ENCODE data around the gene CEP131. TPM values are rescaled to one million over a fixed set of nuclear protein-coding genes. Genes with fewer than 3 reads are reported as not detected.

The CEP131 gene
- total RNA-seq, 4 donors from 2014 or later: 5.7 to 21.3 (median 6.8) TPM

GRCh38 chr17:81189016-81189415 lies 33.7 kb downstream of the CEP131 start:
- H3K27ac ChIP-seq: no peak overlapping the region
- no peaks in the 10 kb centered on the region for H3K9me3 ChIP-seq
- TF ChIP-seq POLR2AphosphoS5 (IDR thresholded peaks at IDR 0.05) (no peak), CTCF (IDR thresholded peaks at IDR 0.05) (no peak), EP300 (IDR thresholded peaks at IDR 0.05; ENCODE audit: low read depth) (no peak), POLR2A (IDR thresholded peaks at IDR 0.05) (no peak)
- no peaks in the 10 kb centered on the region for H3K4me1 ChIP-seq
- DNase-seq: no peak
- intact Hi-C loops (cut with DNase I; ENCODE audit: low total_unique reads): no loop called here
- H3K27me3 ChIP-seq: peaks cover 10% of the 10 kb centered on the region
- in situ Hi-C loops (cut with MboI; ENCODE audit: low pct_ligation_motif_present in 1 of 4, low pct_unique_long_range_greater_than_20kb in 1 of 4, low sequenced_read_pairs in 3 of 4): no loop called here
- no peaks in the 10 kb centered on the region for H3K36me3 ChIP-seq
- WGBS, 2 donors (ENCODE audit: low coverage in 1 of 2): 100% methylated on average over 3 of the region's 7 CpGs; no CpG with 5 or more reads in 1 of the 2 donors
- no peak overlapping the region for H3K4me3 ChIP-seq

- H3K36me3 ChIP-seq: no peaks in the 10 kb centered on the region
- no peak for DNase-seq
- H3K4me1 ChIP-seq: no peaks in the 10 kb centered on the region
- 90% methylated on average over 3 of the region's 12 CpGs; no CpG with 5 or more reads in 1 of the 2 donors for WGBS, 2 donors (ENCODE audit: low coverage in 1 of 2)
- H3K27me3 ChIP-seq: peaks cover 16% of the 10 kb centered on the region
- no peaks in the 10 kb centered on the region for H3K9me3 ChIP-seq
- H3K4me3 ChIP-seq: no peak overlapping the region
- no peak overlapping the region for H3K27ac ChIP-seq
- in situ Hi-C loops (cut with MboI; ENCODE audit: low pct_ligation_motif_present in 1 of 4, low pct_unique_long_range_greater_than_20kb in 1 of 4, low sequenced_read_pairs in 3 of 4): no loop called here
- intact Hi-C loops (cut with DNase I; ENCODE audit: low total_unique reads): no loop called here
- TF ChIP-seq POLR2AphosphoS5 (IDR thresholded peaks at IDR 0.05): no peak
- TF ChIP-seq POLR2A (IDR thresholded peaks at IDR 0.05): no peak
- TF ChIP-seq CTCF (IDR thresholded peaks at IDR 0.05): no peak
- no peak for TF ChIP-seq EP300 (IDR thresholded peaks at IDR 0.05; ENCODE audit: low read depth)
These were observed 34.3 kb downstream of the CEP131 start for GRCh38 chr17:81188491-81188840.

GRCh38 chr17:81187586-81188490 lies 34.9 kb downstream of the CEP131 start:
- Histone ChIP-seq H3K36me3 (no peaks in the 10 kb centered on the region), H3K27ac (no peak overlapping the region), H3K4me3 (no peak overlapping the region), H3K4me1 (no peaks in the 10 kb centered on the region), H3K27me3 (peaks cover 20% of the 10 kb centered on the region), H3K9me3 (no peaks in the 10 kb centered on the region)
- TF ChIP-seq POLR2A (IDR thresholded peaks at IDR 0.05): no peak
- TF ChIP-seq POLR2AphosphoS5 (IDR thresholded peaks at IDR 0.05): no peak
- no peak for TF ChIP-seq EP300 (IDR thresholded peaks at IDR 0.05; ENCODE audit: low read depth)
- TF ChIP-seq CTCF (IDR thresholded peaks at IDR 0.05): no peak
- WGBS, 2 donors (ENCODE audit: low coverage in 1 of 2): 86 to 100% methylated on average over 1 to 26 of the region's 26 CpGs
- intact Hi-C loops (cut with DNase I; ENCODE audit: low total_unique reads): no loop called here
- DNase-seq: no peak
- in situ Hi-C loops (cut with MboI; ENCODE audit: low pct_ligation_motif_present in 1 of 4, low pct_unique_long_range_greater_than_20kb in 1 of 4, low sequenced_read_pairs in 3 of 4): no loop called here

- DNase-seq: no peak
- TF ChIP-seq POLR2A (IDR thresholded peaks at IDR 0.05): no peak
- no peak for TF ChIP-seq CTCF (IDR thresholded peaks at IDR 0.05)
- TF ChIP-seq EP300 (IDR thresholded peaks at IDR 0.05; ENCODE audit: low read depth): no peak
These were observed 35.6 kb downstream of the CEP131 start for GRCh38 chr17:81187120-81187519.

More at GRCh38 chr17:81187120-81187519, 35.6 kb downstream of the CEP131 start:
- H3K27ac ChIP-seq: no peak overlapping the region
- no peak overlapping the region for H3K4me3 ChIP-seq
- H3K27me3 ChIP-seq: peaks cover 24% of the 10 kb centered on the region
- H3K9me3 ChIP-seq: no peaks in the 10 kb centered on the region
- in situ Hi-C loops (cut with MboI; ENCODE audit: low pct_ligation_motif_present in 1 of 4, low pct_unique_long_range_greater_than_20kb in 1 of 4, low sequenced_read_pairs in 3 of 4) (no loop called here), intact Hi-C loops (cut with DNase I; ENCODE audit: low total_unique reads) (no loop called here)
- 86 to 100% methylated on average over 2 to 11 of the region's 11 CpGs for WGBS, 2 donors (ENCODE audit: low coverage in 1 of 2)
- H3K4me1 ChIP-seq: no peaks in the 10 kb centered on the region
- H3K36me3 ChIP-seq: no peaks in the 10 kb centered on the region
